ENCODE data around the gene GPR155. TPM values are rescaled to one million over a fixed set of nuclear protein-coding genes. Genes with fewer than 3 reads are reported as not detected.

The GPR155 gene
- total RNA-seq, 4 donors from 2014 or later: 1.8 to 48.7 (median 3.2) TPM

- no peak overlapping the region for H3K27ac ChIP-seq
- H3K27me3 ChIP-seq: no peaks in the 10 kb centered on the region
- peaks cover 0 to 6% (median 0%) of the 10 kb centered on the region in 4 donors for H3K4me1 ChIP-seq
- H3K4me3 ChIP-seq: no peak overlapping the region
- peaks cover 0 to 46% (median 0%) of the 10 kb centered on the region in 3 donors for H3K36me3 ChIP-seq
- no peaks in the 10 kb centered on the region for H3K9me3 ChIP-seq
- no peak for DNase-seq
- no peak for TF ChIP-seq CTCF (IDR thresholded peaks at IDR 0.05)
- no peak for TF ChIP-seq POLR2A (IDR thresholded peaks at IDR 0.05)
These were observed 101.6 kb downstream of the GPR155 start for GRCh38 chr2:174385201-174385600.

- no peaks in the 10 kb centered on the region for H3K9me3 ChIP-seq
- TF ChIP-seq CTCF (IDR thresholded peaks at IDR 0.05): no peak
- DNase-seq: no peak
- no peaks in the 10 kb centered on the region for H3K27me3 ChIP-seq
- H3K4me1 ChIP-seq: no peaks in the 10 kb centered on the region
- H3K4me3 ChIP-seq: no peak overlapping the region
- H3K36me3 ChIP-seq: peaks cover 0 to 59% (median 0%) of the 10 kb centered on the region in 3 donors
- H3K27ac ChIP-seq: no peak overlapping the region
These were observed 103.0 kb downstream of the GPR155 start for GRCh38 chr2:174383796-174384195.

Other genes with a start within 250 kb of the GPR155 start
- 10 to 100 TPM; 34.0 to 52.8 (median 35.5) TPM for gene OLA1, start 238.5 kb downstream of the GPR155 start, total RNA-seq
- not detected for gene SP9, start 152.1 kb downstream of the GPR155 start, total RNA-seq
- gene SCRN3, start 91.3 kb downstream of the GPR155 start, total RNA-seq: 10 to 100 TPM; 26.4 to 40.9 (median 29.8) TPM
- 10 to 100 TPM in 3 of 4 donors, 1 to 10 TPM in 1; 7.4 to 81.7 (median 17.3) TPM for gene WIPF1, start 110.8 kb upstream of the GPR155 start, total RNA-seq

Measured in Peyer's patch (tissue), 4 donors.